OCI-LY3 (cell line): ENCODE measurements around the gene AFDN.

Experiments
- H2AFZ ChIP-seq: fragments of 200-600, 300-600 bp; shearing (Covaris generic); 2 replicates; pipeline ENCODE4 v1.6.0; 2014; ENCODE audit warnings: antibody characterized with exemption, low read depth, low read length
- H3K27ac ChIP-seq: fragments of 200-600, 300-600 bp; sonication (generic); 2 replicates; pipeline ENCODE4 v1.5.1; 2014; ENCODE audit warnings: mild to moderate bottlenecking, low read length, moderate library complexity, mixed read lengths
- H3K27me3 ChIP-seq: fragments of 200-600, 300-600 bp; sonication (generic); 2 replicates; pipeline ENCODE4 v1.6.1; 2014; ENCODE audit warnings: low read depth, low read length, mixed read lengths
- H3K36me3 ChIP-seq: fragments of 200-600, 300-600 bp; sonication (generic); replicated peaks from 2 replicates; pipeline ENCODE3; 2014; ENCODE audit warnings: low read depth, low read length, mixed read lengths
- H3K4me1 ChIP-seq: fragments of 300-600, 200-600 bp; sonication (generic); 2 replicates; pipeline ENCODE4 v1.6.1; 2014; ENCODE audit warnings: low read length, mixed read lengths
- H3K4me2 ChIP-seq: fragments of 200-600, 300-600 bp; sonication (generic); 2 replicates; pipeline ENCODE4 v1.6.1; 2014; ENCODE audit warnings: low read length, mixed read lengths
- H3K4me3 ChIP-seq: fragments of 300-600, 200-600 bp; sonication (generic); 2 replicates; pipeline ENCODE4 v1.5.1; 2014; ENCODE audit warnings: antibody characterized with exemption, mild to moderate bottlenecking, low read length, moderate library complexity
- H3K79me2 ChIP-seq: fragments of 300-600, 200-600 bp; shearing (Covaris generic); 2 replicates; pipeline ENCODE4 v1.6.1; 2014; ENCODE audit warnings: mild to moderate bottlenecking, low read length, mixed read lengths
- H3K9ac ChIP-seq: fragments of 300-600, 200-600 bp; shearing (Covaris generic); 2 replicates; pipeline ENCODE4 v1.6.0; 2014; ENCODE audit warnings: mild to moderate bottlenecking, low read length, moderate library complexity
- H3K9me3 ChIP-seq: fragments of 200-600, 300-600 bp; shearing (Covaris generic); 2 replicates; pipeline ENCODE4 v1.6.1; 2014; ENCODE audit warnings: low read length, mixed read lengths; ENCODE audit not compliant: insufficient read depth
- H4K20me1 ChIP-seq: fragments of 200-600, 300-600 bp; sonication (generic); 2 replicates; pipeline ENCODE4 v1.6.1; 2016; ENCODE audit warnings: low read length, mixed read lengths; ENCODE audit not compliant: insufficient read depth
- CTCF ChIP-seq: fragments of 200-600, 300-600 bp; sonication (generic); IDR thresholded peaks from 2 replicates; pipeline ENCODE4 v1.5.1; 2014; ENCODE audit warnings: antibody characterized with exemption, low read length, low read depth
- EZH2phosphoT487 ChIP-seq: fragments of 200-600 bp; shearing (Covaris generic); IDR thresholded peaks from 2 replicates; pipeline ENCODE4 v1.6.1; 2018; ENCODE audit warnings: antibody characterized with exemption, mixed run types, low read depth

Gene AFDN

GRCh38 chr6:168002804-168003203 lies 176.1 kb downstream of the AFDN start:
- H3K4me3 ChIP-seq, result no peak overlapping the region
- no peaks in the 10 kb centered on the region for H4K20me1 ChIP-seq
- H3K4me1 ChIP-seq, result peaks cover 15% of the 10 kb centered on the region
- H3K4me2 ChIP-seq, result no peak overlapping the region
- no peaks in the 10 kb centered on the region for H3K36me3 ChIP-seq
- no peaks in the 10 kb centered on the region for H3K79me2 ChIP-seq
- no peaks in the 10 kb centered on the region for H3K9me3 ChIP-seq
- H3K27ac ChIP-seq, result no peak overlapping the region
- H3K27me3 ChIP-seq, result no peaks in the 10 kb centered on the region
- no peak overlapping the region for H3K9ac ChIP-seq
- TF ChIP-seq EZH2phosphoT487, result no peak
- no peak for TF ChIP-seq CTCF
- H2AFZ ChIP-seq, result no peak overlapping the region

- Histone ChIP-seq H3K4me1 (peaks cover 10% of the 10 kb centered on the region), H2AFZ (no peak overlapping the region), H3K79me2 (no peaks in the 10 kb centered on the region), H3K9ac (no peak overlapping the region), H3K27me3 (no peaks in the 10 kb centered on the region), H3K27ac (no peak overlapping the region), H3K4me3 (no peak overlapping the region), H3K4me2 (no peak overlapping the region), H3K36me3 (no peaks in the 10 kb centered on the region), H3K9me3 (no peaks in the 10 kb centered on the region), H4K20me1 (no peaks in the 10 kb centered on the region)
- TF ChIP-seq CTCF, result no peak
- no peak for TF ChIP-seq EZH2phosphoT487
Measured at GRCh38 chr6:168004023-168004422, 177.3 kb downstream of the AFDN start.

GRCh38 chr6:168004945-168005344 lies 178.2 kb downstream of the AFDN start:
- H3K9ac ChIP-seq, result no peak overlapping the region
- no peak overlapping the region for H3K4me2 ChIP-seq
- no peaks in the 10 kb centered on the region for H3K9me3 ChIP-seq
- H3K4me1 ChIP-seq, result peaks cover under 1% of the 10 kb centered on the region
- no peak overlapping the region for H3K4me3 ChIP-seq
- no peaks in the 10 kb centered on the region for H4K20me1 ChIP-seq
- H3K79me2 ChIP-seq, result no peaks in the 10 kb centered on the region
- H3K27me3 ChIP-seq, result no peaks in the 10 kb centered on the region
- no peak overlapping the region for H3K27ac ChIP-seq
- TF ChIP-seq CTCF, result no peak
- TF ChIP-seq EZH2phosphoT487, result no peak
- no peak overlapping the region for H2AFZ ChIP-seq
- H3K36me3 ChIP-seq, result no peaks in the 10 kb centered on the region

GRCh38 chr6:168005796-168006195 lies 179.1 kb downstream of the AFDN start:
- no peak for TF ChIP-seq EZH2phosphoT487
- no peak for TF ChIP-seq CTCF
- no peaks in the 10 kb centered on the region for H3K4me1 ChIP-seq
- H3K27me3 ChIP-seq, result no peaks in the 10 kb centered on the region
- H3K9ac ChIP-seq, result no peak overlapping the region
- H4K20me1 ChIP-seq, result no peaks in the 10 kb centered on the region
- H3K79me2 ChIP-seq, result no peaks in the 10 kb centered on the region
- no peaks in the 10 kb centered on the region for H3K36me3 ChIP-seq
- H3K4me2 ChIP-seq, result no peak overlapping the region
- no peak overlapping the region for H2AFZ ChIP-seq
- no peak overlapping the region for H3K4me3 ChIP-seq
- no peaks in the 10 kb centered on the region for H3K9me3 ChIP-seq
- no peak overlapping the region for H3K27ac ChIP-seq
